ENCODE results near the gene SPARCL1.

SPARCL1 gene

DNA sequence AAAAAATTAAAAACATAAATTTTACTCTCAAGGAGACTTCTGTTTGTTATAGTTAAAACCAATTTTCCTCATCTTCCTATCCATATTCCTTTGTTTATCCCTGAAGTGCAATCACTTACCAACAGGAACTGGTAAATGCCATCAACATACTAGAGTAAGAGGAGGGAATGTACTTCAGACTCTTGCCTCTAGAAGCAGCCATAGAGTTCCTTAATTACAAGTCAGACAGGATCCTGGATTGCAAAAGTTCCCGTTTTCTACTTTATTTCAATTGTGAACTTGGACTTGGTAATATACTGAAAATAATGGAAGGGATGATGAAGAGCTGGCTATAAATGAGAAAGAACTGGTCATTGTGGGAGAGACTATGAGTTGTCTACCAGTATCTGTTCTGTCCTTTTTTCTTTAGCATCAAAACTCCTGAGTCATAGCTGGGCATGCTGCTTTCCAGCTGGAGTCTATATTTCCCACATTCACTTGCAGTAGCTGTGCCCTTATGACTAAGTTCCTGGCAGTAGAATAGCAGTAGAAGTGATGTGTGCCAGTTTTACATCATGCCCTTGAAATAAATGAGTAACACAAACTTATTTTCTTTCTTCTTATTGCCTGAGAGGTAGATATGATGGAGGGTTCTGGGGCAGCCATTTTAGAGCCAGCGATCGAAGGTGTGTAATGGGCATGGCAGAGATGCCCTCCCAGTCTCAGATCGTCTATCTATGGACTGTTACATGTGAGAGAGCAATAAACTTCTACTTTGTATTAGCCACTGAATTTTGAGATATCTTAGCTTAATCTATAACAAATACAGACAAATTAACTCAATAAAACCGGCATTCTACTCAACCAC, 26.8 kb upstream of the SPARCL1 start:
- Mint-ChIP-seq H3K4me3 (no peak overlapping the region), H3K4me1 (no peaks in the 10 kb centered on the region), H3K36me3 (ENCODE audit: low read depth) (no peaks in the 10 kb centered on the region), H3K27ac (no peak overlapping the region), H3K27me3 (ENCODE audit: low read depth) (no peaks in the 10 kb centered on the region), H3K9me3 (no peaks in the 10 kb centered on the region)
- no peak for TF ChIP-seq CTCF (IDR thresholded peaks at IDR 0.05; ENCODE audit: unreplicated experiment in 3 of 3)

DNA sequence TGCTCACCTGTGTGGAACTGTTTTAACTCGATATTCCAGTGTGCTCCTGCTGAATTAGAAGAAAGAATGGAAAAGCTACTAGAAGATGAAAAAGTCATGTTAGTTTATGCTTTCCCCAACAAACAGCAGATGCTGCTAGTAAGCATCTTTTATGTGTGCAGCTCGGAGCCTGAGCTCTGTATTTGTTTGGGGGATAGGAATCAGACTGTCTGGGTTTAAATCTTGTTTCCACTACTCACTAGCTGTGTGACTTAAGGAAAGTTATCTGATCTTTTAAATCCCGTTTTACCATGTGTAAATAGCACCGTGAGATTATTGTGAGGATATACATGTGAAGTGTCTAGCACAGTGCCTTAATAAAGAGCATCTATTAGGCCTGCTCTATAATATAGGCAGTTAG, 24.0 kb upstream of the SPARCL1 start:
- no peak for TF ChIP-seq CTCF (IDR thresholded peaks at IDR 0.05; ENCODE audit: unreplicated experiment in 3 of 3)
- H3K27me3 Mint-ChIP-seq (ENCODE audit: low read depth), result no peaks in the 10 kb centered on the region
- no peaks in the 10 kb centered on the region for H3K4me1 Mint-ChIP-seq
- H3K4me3 Mint-ChIP-seq, result no peak overlapping the region
- no peak overlapping the region for H3K27ac Mint-ChIP-seq
- H3K36me3 Mint-ChIP-seq (ENCODE audit: low read depth), result no peaks in the 10 kb centered on the region
- H3K9me3 Mint-ChIP-seq, result no peaks in the 10 kb centered on the region

DNA sequence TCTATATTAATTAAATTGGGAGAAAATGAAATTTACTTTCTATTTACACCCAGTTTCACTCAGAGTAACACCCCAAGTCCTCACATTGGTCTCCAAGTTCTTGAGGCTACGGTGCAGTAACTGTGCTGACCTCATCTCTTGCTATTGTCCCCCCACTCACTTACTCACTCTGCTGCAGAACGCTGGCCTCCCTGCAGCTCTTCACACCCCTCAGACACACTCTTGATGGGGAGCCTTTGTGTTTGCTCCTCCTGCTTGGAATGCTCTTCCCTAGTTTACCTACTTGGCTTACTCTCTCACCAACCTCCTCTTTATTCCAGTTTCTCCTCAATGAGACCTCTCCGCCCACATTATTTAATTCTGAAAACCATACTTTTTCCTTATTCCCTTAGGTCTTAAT, 22.2 kb upstream of the SPARCL1 start:
- no peaks in the 10 kb centered on the region for H3K36me3 Mint-ChIP-seq (ENCODE audit: low read depth)
- no peaks in the 10 kb centered on the region for H3K9me3 Mint-ChIP-seq
- H3K4me1 Mint-ChIP-seq, result no peaks in the 10 kb centered on the region
- TF ChIP-seq CTCF (IDR thresholded peaks at IDR 0.05; ENCODE audit: unreplicated experiment in 3 of 3), result no peak
- no peak overlapping the region for H3K27ac Mint-ChIP-seq
- H3K4me3 Mint-ChIP-seq, result no peak overlapping the region
- no peaks in the 10 kb centered on the region for H3K27me3 Mint-ChIP-seq (ENCODE audit: low read depth)

DNA sequence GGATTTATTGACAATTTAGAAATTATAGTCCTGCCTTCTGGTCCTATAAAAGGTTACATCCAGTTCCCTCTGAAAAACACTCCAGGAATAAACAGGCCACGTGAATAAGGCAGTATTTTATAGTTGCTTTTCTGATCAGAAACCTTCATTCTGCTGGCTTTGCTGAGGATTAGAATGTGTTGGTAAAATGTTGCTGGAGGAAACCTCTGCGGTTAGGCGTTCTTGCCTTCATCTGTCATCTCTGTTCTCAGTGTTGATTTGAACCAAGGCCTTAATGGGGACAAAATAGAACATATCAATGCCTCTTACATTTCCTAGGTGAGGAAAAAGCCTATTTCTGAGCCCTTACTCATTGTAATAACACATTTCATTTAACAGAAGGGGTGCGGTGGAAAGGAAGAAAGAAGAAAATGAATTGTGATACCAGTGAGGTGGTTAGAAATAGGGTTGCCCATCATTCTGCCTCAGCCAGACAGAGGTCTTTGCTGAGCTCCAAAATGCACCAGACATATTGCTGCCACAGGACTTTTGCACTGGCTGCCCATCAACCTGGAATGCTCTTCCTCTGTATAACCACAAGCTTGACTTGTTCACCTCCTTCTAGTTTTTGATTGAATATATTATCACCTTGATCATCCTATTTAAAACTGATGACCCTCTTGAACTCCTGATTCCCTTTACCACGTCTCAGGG, 18.0 kb upstream of the SPARCL1 start:
- no peak for TF ChIP-seq CTCF (IDR thresholded peaks at IDR 0.05; ENCODE audit: unreplicated experiment in 3 of 3)
- H3K27me3 Mint-ChIP-seq (ENCODE audit: low read depth), result no peaks in the 10 kb centered on the region
- H3K9me3 Mint-ChIP-seq, result no peaks in the 10 kb centered on the region
- peaks cover 12% of the 10 kb centered on the region for H3K4me1 Mint-ChIP-seq
- H3K4me3 Mint-ChIP-seq, result no peak overlapping the region
- H3K36me3 Mint-ChIP-seq (ENCODE audit: low read depth), result no peaks in the 10 kb centered on the region
- no peak overlapping the region for H3K27ac Mint-ChIP-seq

DNA sequence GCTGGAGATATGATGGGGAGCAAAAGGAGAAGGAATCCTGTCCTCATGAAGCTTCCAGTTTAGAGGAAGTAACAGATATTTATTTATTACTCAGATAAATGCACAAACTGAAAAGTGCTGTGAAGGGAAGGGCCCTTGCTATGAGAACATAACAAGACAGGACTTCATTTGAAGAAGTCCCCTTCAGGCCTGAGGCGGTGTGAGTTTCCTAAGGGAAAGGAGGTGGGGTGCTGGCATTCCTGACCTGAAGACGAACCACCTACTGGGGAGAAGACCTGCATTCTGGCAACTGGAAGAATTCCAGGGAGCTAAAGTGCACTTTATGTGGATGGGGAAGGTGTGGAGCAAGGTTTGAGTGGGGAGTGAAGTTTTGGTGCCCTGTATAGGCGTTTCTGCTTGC, 15.9 kb upstream of the SPARCL1 start:
- Mint-ChIP-seq H3K27me3 (ENCODE audit: low read depth) (no peaks in the 10 kb centered on the region), H3K36me3 (ENCODE audit: low read depth) (no peaks in the 10 kb centered on the region), H3K4me3 (no peak overlapping the region), H3K9me3 (no peaks in the 10 kb centered on the region), H3K27ac (no peak overlapping the region), H3K4me1 (peaks cover 33% of the 10 kb centered on the region)
- TF ChIP-seq CTCF (IDR thresholded peaks at IDR 0.05; ENCODE audit: unreplicated experiment in 3 of 3), result no peak

Measured in nephron (organoid).